IMR-90 (cell line): ENCODE results near the gene PLA2G2F.

Experiments
- CEBPB ChIP-seq: IDR thresholded peaks from 2 replicates; pipeline ENCODE4 v1.6.1; 2012; ENCODE audit warnings: low read depth, low read length, improper control_type of control experiment
- CHD1 ChIP-seq: IDR thresholded peaks from 2 replicates; pipeline ENCODE4 v1.6.1; 2012; ENCODE audit warnings: low read depth, low read length, improper control_type of control experiment
- CTCF ChIP-seq: conservative IDR thresholded peaks from 2 replicates; pipeline ENCODE4 v1.5.1; 2012; ENCODE audit warnings: mild to moderate bottlenecking, low read depth, low read length, improper control_type of control experiment
- ELK1 ChIP-seq: fragments of 150-350 bp; IDR thresholded peaks from 2 replicates; pipeline ENCODE4 v1.6.1; 2016; ENCODE audit warnings: low read depth, mild to moderate bottlenecking, low read length, moderate library complexity, borderline replicate concordance
- FOS ChIP-seq: fragments of 150-350 bp; IDR thresholded peaks from 2 replicates; pipeline ENCODE4 v1.6.1; 2016; ENCODE audit warnings: low read depth, low read length
- MXI1 ChIP-seq: IDR thresholded peaks from 2 replicates; pipeline ENCODE4 v1.6.1; 2012; ENCODE audit warnings: low read depth, mild to moderate bottlenecking, low read length, moderate library complexity, borderline replicate concordance
- NFE2L2 ChIP-seq: fragments of 150-350 bp; IDR thresholded peaks from 2 replicates; pipeline ENCODE4 v1.6.1; 2016; ENCODE audit warnings: low read depth, mild to moderate bottlenecking, low read length
- POLR2A ChIP-seq: IDR thresholded peaks from 2 replicates; pipeline ENCODE4 v1.6.1; 2012; ENCODE audit warnings: mild to moderate bottlenecking, low read depth, low read length
- RFX5 ChIP-seq: IDR thresholded peaks from 2 replicates; pipeline ENCODE4 v1.8.0; 2012; ENCODE audit warnings: low read depth, mild to moderate bottlenecking, low read length, moderate library complexity
- SMC3 ChIP-seq: fragments of 150-350 bp; IDR thresholded peaks from 2 replicates; pipeline ENCODE4 v1.6.1; 2016; ENCODE audit warnings: low read depth, mild to moderate bottlenecking, antibody characterized with exemption, low read length, moderate library complexity

- TF ChIP-seq FOS (no peak), MXI1 (no peak), SMC3 (peak; percentile 64), RFX5 (no peak), CEBPB (no peak), CHD1 (no peak), CTCF (peak; percentile 59), POLR2A (no peak), ELK1 (no peak), NFE2L2 (no peak)
Measured at GRCh38 chr1:20194757-20195461, 55.8 kb downstream of the PLA2G2F start.
